ENCODE data around the gene ITGB5. TPM values are rescaled to one million over a fixed set of nuclear protein-coding genes. Genes with fewer than 3 reads are reported as not detected.

ITGB5 gene
- total and polyA plus RNA-seq, 4 donors = 101 to 369 (median 292) TPM

GRCh38 chr3:124730941-124731297, 156.2 kb downstream of the ITGB5 start:
- DNase-seq (no peak), ATAC-seq (ENCODE audit: low FRiP score) (no peak)
- no peaks in the 10 kb centered on the region for H3K36me3 ChIP-seq (ENCODE audit: control insufficient read depth in 1 of 2, insufficient read depth in 2 of 2, low read length in 1 of 2)
- no peaks in the 10 kb centered on the region for H3K9me3 ChIP-seq (ENCODE audit: control insufficient read depth, low read length)
- 15 to 16% methylated on average over 13 of the region's 13 CpGs for WGBS, 2 donors
- H3K27me3 ChIP-seq (ENCODE audit: control insufficient read depth in 1 of 2, insufficient read depth in 2 of 2, low read length in 1 of 2) = no peaks in the 10 kb centered on the region
- peak overlapping the region; percentile 39 to 70 for H3K4me3 ChIP-seq (ENCODE audit: low read length in 2 of 2)
- no peaks in the 10 kb centered on the region for H3K4me1 ChIP-seq (ENCODE audit: control insufficient read depth in 1 of 2, insufficient read depth in 2 of 2, low read length in 2 of 2)
- no peak overlapping the region for H3K27ac ChIP-seq (ENCODE audit: low read depth in 1 of 2, low read length in 2 of 2)
- intact Hi-C loops (cut with DNase I) = no loop called here

GRCh38 chr3:124730129-124730940, 156.8 kb downstream of the ITGB5 start, which contains the start of gene UMPS:
Gene UMPS, plus strand, starts transcription at chr3:124730452. Its CDS starts 20 bp downstream, at chr3:124730472.
- intact Hi-C loops (cut with DNase I) = no loop called here
- Histone ChIP-seq H3K36me3 (ENCODE audit: control insufficient read depth in 1 of 2, insufficient read depth in 2 of 2, low read length in 1 of 2) (no peaks in the 10 kb centered on the region), H3K4me1 (ENCODE audit: control insufficient read depth in 1 of 2, insufficient read depth in 2 of 2, low read length in 2 of 2) (no peaks in the 10 kb centered on the region), H3K4me3 (ENCODE audit: low read length in 2 of 2) (peak within 1 kb of the TSS; percentile 58 to 70), H3K27ac (ENCODE audit: low read depth in 1 of 2, low read length in 2 of 2) (no peak within 1 kb of the TSS), H3K27me3 (ENCODE audit: control insufficient read depth in 1 of 2, insufficient read depth in 2 of 2, low read length in 1 of 2) (no peaks in the 10 kb centered on the region), H3K9me3 (ENCODE audit: control insufficient read depth, low read length) (no peaks in the 10 kb centered on the region)
- WGBS, 2 donors = 0% methylated on average over 44 of the region's 44 CpGs
- peak; percentile 97 for ATAC-seq (ENCODE audit: low FRiP score)
- peak; percentile 94 to 99 for DNase-seq

- intact Hi-C loops (cut with DNase I) = no loop called here
- Histone ChIP-seq H3K27ac (ENCODE audit: low read depth in 1 of 2, low read length in 2 of 2) (no peak overlapping the region), H3K4me1 (ENCODE audit: control insufficient read depth in 1 of 2, insufficient read depth in 2 of 2, low read length in 2 of 2) (no peaks in the 10 kb centered on the region), H3K4me3 (ENCODE audit: low read length in 2 of 2) (no peak overlapping the region), H3K9me3 (ENCODE audit: control insufficient read depth, low read length) (no peaks in the 10 kb centered on the region), H3K36me3 (ENCODE audit: control insufficient read depth in 1 of 2, insufficient read depth in 2 of 2, low read length in 1 of 2) (peaks cover 0 to 7% of the 10 kb centered on the region in 2 donors), H3K27me3 (ENCODE audit: control insufficient read depth in 1 of 2, insufficient read depth in 2 of 2, low read length in 1 of 2) (no peaks in the 10 kb centered on the region)
- ATAC-seq (ENCODE audit: low FRiP score) (no peak), DNase-seq (no peak)
- 73 to 78% methylated on average over 2 of the region's 2 CpGs for WGBS, 2 donors
Observed at GRCh38 chr3:124722589-124722988, 164.6 kb downstream of the ITGB5 start.

GRCh38 chr3:124714223-124714853, 172.8 kb downstream of the ITGB5 start:
- WGBS, 2 donors = 72 to 76% methylated on average over 11 of the region's 11 CpGs
- intact Hi-C loops (cut with DNase I) = no loop called here
- DNase-seq (no peak), ATAC-seq (ENCODE audit: low FRiP score) (no peak)
- H3K36me3 ChIP-seq (ENCODE audit: control insufficient read depth in 1 of 2, insufficient read depth in 2 of 2, low read length in 1 of 2) = peaks cover 5 to 12% of the 10 kb centered on the region in 2 donors
- no peaks in the 10 kb centered on the region for H3K9me3 ChIP-seq (ENCODE audit: control insufficient read depth, low read length)
- H3K27me3 ChIP-seq (ENCODE audit: control insufficient read depth in 1 of 2, insufficient read depth in 2 of 2, low read length in 1 of 2) = no peaks in the 10 kb centered on the region
- no peaks in the 10 kb centered on the region for H3K4me1 ChIP-seq (ENCODE audit: control insufficient read depth in 1 of 2, insufficient read depth in 2 of 2, low read length in 2 of 2)
- no peak overlapping the region for H3K27ac ChIP-seq (ENCODE audit: low read depth in 1 of 2, low read length in 2 of 2)
- H3K4me3 ChIP-seq (ENCODE audit: low read length in 2 of 2) = no peak overlapping the region

Small RNAs within 50 kb of the gene (microRNA-seq; reads per million reads assigned to microRNA genes)
- 0 reads per million in 2 donors for gene MIR544B

Other genes with a start within 250 kb of the ITGB5 start
- 10 to 100 TPM; 15.6 to 15.9 TPM for gene UMPS, start 156.9 kb downstream of the ITGB5 start, total RNA-seq
- 10 to 100 TPM in 1 of 2 donors, 1 to 10 TPM in 1; 5.3 to 16.6 TPM for gene UMPS, start 156.9 kb downstream of the ITGB5 start, polyA plus RNA-seq
- gene MUC13, start 47.4 kb upstream of the ITGB5 start, total RNA-seq = under 1 TPM in 1 of 2 donors, not detected in 1; 0.18 TPM
- 10 to 100 TPM in 1 of 2 donors, under 1 TPM in 1; 0.54 to 16.5 TPM for gene MUC13, start 47.4 kb upstream of the ITGB5 start, polyA plus RNA-seq
- gene HEG1, start 168.6 kb upstream of the ITGB5 start, total RNA-seq = 100 to 1,000 TPM in 1 of 2 donors, 10 to 100 TPM in 1; 99.3 to 204 TPM
- gene HEG1, start 168.6 kb upstream of the ITGB5 start, polyA plus RNA-seq = 10 to 100 TPM in 1 of 2 donors, 1 to 10 TPM in 1; 4.9 to 12.0 TPM